Activated B cell treated with CpG ODN at 0.5 μM for 24 hours (primary cell): Measurements from ENCODE around the gene TM4SF18. TPM values are rescaled to one million over a fixed set of nuclear protein-coding genes. Genes with fewer than 3 reads are reported as not detected.

ENCODE experiments used
- ATAC-seq: fragments of 200-7000 bp; cut with Tn5 transposase; one replicate; pipeline ENCODE4 v1.10.0; 2021; ENCODE audit warnings: low read depth, mild to moderate bottlenecking, moderate library complexity
- CTCF ChIA-PET: fragments of 350-600 bp; sonication (Branson Sonifier 250); formaldehyde crosslinking; loops from one replicate; lab custom pipeline; 2021; ENCODE audit warnings: antibody characterized with exemption; lab: Charles Lee
- POLR2A ChIA-PET: fragments of 350-600 bp; sonication (Branson Sonifier 250); formaldehyde crosslinking; loops from one replicate; lab custom pipeline; 2021; ENCODE audit warnings: antibody characterized with exemption; lab: Charles Lee
- DNase-seq: peaks from one replicate; pipeline ENCODE4 v3.0.0; 2022
- H3K27ac Mint-ChIP-seq: one replicate; pipeline ENCODE4 v1.8.0; 2020; ENCODE audit warnings: mixed read lengths
- H3K27me3 Mint-ChIP-seq: one replicate; pipeline ENCODE4 v1.8.0; 2021; ENCODE audit warnings: mixed read lengths
- H3K36me3 Mint-ChIP-seq: one replicate; pipeline ENCODE4 v1.8.0; 2021; ENCODE audit warnings: low read depth, mixed read lengths
- H3K4me1 Mint-ChIP-seq: one replicate; pipeline ENCODE4 v1.8.0; 2021; ENCODE audit warnings: mixed read lengths
- H3K4me3 Mint-ChIP-seq: one replicate; pipeline ENCODE4 v1.8.0; 2020; ENCODE audit warnings: mild to moderate bottlenecking, mixed read lengths
- H3K9me3 Mint-ChIP-seq: one replicate; pipeline ENCODE4 v1.8.0; 2020; ENCODE audit warnings: mixed read lengths
- intact Hi-C: fragments of 100-400 bp; cut with micrococcal nuclease; formaldehyde crosslinking; loops from one replicate; pipeline ENCODE4 v1.15.1; 2024
- total RNA-seq: library from RNA; stranded (reverse); gene quantifications from 2 replicates; pipeline ENCODE4 v1.2.3, GENCODE V29; 2022
- TF ChIP-seq, protein P1 (sequence below): fragments of 200-600 bp; IDR thresholded peaks from one replicate; pipeline ENCODE4 v1.8.0; 2022; ENCODE audit warnings: antibody characterized with exemption, mild to moderate bottlenecking

Gene TM4SF18
- total RNA-seq, 1 donor from 2014 or later, result not detected

- Mint-ChIP-seq H3K36me3 (no peaks in the 10 kb centered on the region), H3K27ac (no peak overlapping the region), H3K9me3 (no peaks in the 10 kb centered on the region), H3K4me1 (no peaks in the 10 kb centered on the region), H3K4me3 (no peak overlapping the region), H3K27me3 (peaks cover 17% of the 10 kb centered on the region)
- no peak for DNase-seq
- ChIA-PET CTCF (no interaction called here), POLR2A (no interaction called here)
- intact Hi-C loops, result no loop called here
- no peak for ATAC-seq
- TF ChIP-seq, protein P1, sequence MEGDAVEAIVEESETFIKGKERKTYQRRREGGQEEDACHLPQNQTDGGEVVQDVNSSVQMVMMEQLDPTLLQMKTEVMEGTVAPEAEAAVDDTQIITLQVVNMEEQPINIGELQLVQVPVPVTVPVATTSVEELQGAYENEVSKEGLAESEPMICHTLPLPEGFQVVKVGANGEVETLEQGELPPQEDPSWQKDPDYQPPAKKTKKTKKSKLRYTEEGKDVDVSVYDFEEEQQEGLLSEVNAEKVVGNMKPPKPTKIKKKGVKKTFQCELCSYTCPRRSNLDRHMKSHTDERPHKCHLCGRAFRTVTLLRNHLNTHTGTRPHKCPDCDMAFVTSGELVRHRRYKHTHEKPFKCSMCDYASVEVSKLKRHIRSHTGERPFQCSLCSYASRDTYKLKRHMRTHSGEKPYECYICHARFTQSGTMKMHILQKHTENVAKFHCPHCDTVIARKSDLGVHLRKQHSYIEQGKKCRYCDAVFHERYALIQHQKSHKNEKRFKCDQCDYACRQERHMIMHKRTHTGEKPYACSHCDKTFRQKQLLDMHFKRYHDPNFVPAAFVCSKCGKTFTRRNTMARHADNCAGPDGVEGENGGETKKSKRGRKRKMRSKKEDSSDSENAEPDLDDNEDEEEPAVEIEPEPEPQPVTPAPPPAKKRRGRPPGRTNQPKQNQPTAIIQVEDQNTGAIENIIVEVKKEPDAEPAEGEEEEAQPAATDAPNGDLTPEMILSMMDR, result no peak
Observed at GRCh38 chr3:149366031-149366430, 32.6 kb upstream of the TM4SF18 start.

- no peaks in the 10 kb centered on the region for H3K36me3 Mint-ChIP-seq
- H3K27me3 Mint-ChIP-seq, result peaks cover 17% of the 10 kb centered on the region
- no peak overlapping the region for H3K27ac Mint-ChIP-seq
- DNase-seq, result no peak
- H3K4me3 Mint-ChIP-seq, result no peak overlapping the region
- H3K4me1 Mint-ChIP-seq, result no peaks in the 10 kb centered on the region
- no peaks in the 10 kb centered on the region for H3K9me3 Mint-ChIP-seq
- ChIA-PET POLR2A (no interaction called here), CTCF (no interaction called here)
- no peak for ATAC-seq
- intact Hi-C loops, result no loop called here
- TF ChIP-seq, protein P1, result no peak
Observed at GRCh38 chr3:149364624-149365023, 31.2 kb upstream of the TM4SF18 start.

DNA sequence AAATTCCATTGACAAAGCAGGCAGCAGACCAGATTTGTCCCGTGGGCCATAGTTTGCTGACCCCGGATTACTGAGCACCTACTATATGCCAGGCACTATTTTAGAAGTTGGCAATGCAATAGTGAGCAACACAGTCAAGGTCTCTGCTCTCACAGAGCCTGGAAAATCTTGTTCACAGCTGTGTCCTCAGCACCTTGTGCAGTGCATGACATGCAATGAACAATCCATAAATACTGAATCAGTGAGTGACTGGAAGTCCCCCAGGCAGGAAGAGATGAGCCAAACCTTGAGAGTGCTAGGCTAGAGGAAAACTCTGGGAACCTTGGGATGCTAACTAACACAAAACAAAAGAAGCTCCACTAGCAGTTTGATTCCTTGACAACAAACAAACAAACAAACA is 29.6 kb upstream of the TM4SF18 start:
- DNase-seq (no peak), ATAC-seq (no peak)
- Mint-ChIP-seq H3K9me3 (no peaks in the 10 kb centered on the region), H3K4me1 (no peaks in the 10 kb centered on the region), H3K27ac (no peak overlapping the region), H3K4me3 (no peak overlapping the region), H3K36me3 (no peaks in the 10 kb centered on the region), H3K27me3 (peaks cover 17% of the 10 kb centered on the region)
- ChIA-PET CTCF (no interaction called here), POLR2A (no interaction called here)
- TF ChIP-seq, protein P1, result no peak
- intact Hi-C loops, result no loop called here

GRCh38 chr3:149362366-149362765 is 28.9 kb upstream of the TM4SF18 start:
- ChIA-PET CTCF (interaction anchor here (1.0 kb wide), 1 partner anchor 11 kb away, joined by 3 read pairs; no protein-coding TSS in a partner anchor), POLR2A (no interaction called here)
- ATAC-seq, result no peak
- Mint-ChIP-seq H3K27ac (no peak overlapping the region), H3K27me3 (peaks cover 14% of the 10 kb centered on the region), H3K4me3 (no peak overlapping the region), H3K9me3 (no peaks in the 10 kb centered on the region), H3K36me3 (no peaks in the 10 kb centered on the region), H3K4me1 (no peaks in the 10 kb centered on the region)
- TF ChIP-seq, protein P1, result no peak
- intact Hi-C loops, result no loop called here
- DNase-seq, result no peak

DNA sequence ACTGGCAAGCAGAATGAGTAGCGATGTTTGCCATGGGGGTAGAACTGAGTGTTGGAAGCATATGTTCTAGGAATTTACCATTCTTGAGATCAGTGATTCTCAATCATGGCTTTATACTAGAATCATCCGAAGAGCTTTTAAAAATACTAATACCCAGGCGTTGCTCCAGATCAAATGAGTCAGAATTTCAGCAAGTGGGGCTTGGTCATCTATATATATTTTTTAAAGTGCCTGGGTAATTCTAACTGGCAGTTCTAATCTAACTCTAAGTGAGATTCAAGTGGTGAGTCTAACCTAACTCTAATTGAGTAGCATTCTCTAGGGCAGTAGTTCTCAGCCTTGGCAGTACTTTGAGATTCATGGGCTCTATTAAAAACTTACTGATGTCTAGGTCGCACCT is 23.2 kb upstream of the TM4SF18 start:
- Mint-ChIP-seq H3K4me1 (no peaks in the 10 kb centered on the region), H3K27me3 (peaks cover 9% of the 10 kb centered on the region), H3K4me3 (no peak overlapping the region), H3K9me3 (no peaks in the 10 kb centered on the region), H3K36me3 (no peaks in the 10 kb centered on the region), H3K27ac (no peak overlapping the region)
- intact Hi-C loops, result no loop called here
- TF ChIP-seq, protein P1, result no peak
- DNase-seq (no peak), ATAC-seq (no peak)
- ChIA-PET CTCF (no interaction called here), POLR2A (no interaction called here)
